DMS53 treated with DMSO at 0.1 percent for 48 hours (cell line): ENCODE measurements around the gene DEXI.

Experiments used
- DNase-seq: peaks from one replicate; lab custom pipeline; 2025; ENCODE audit not compliant: unreplicated experiment; lab: John Stamatoyannopoulos, UW

Gene DEXI

GRCh38 chr16:10942352-10943063 lies at the start of gene DEXI:
Gene DEXI (minus strand): TSS chr16:10942468. CDS start chr16:10942005, 463 bp downstream.
- DNase-seq = peak; percentile 65

- no peak for DNase-seq
Observed at GRCh38 chr16:10990378-10990777, 48.1 kb upstream of the DEXI start.

GRCh38 chr16:10989559-10989958 lies 47.3 kb upstream of the DEXI start:
- DNase-seq = no peak

- no peak for DNase-seq
Observed at GRCh38 chr16:10988879-10989278, 46.6 kb upstream of the DEXI start.

- DNase-seq = no peak
Observed at GRCh38 chr16:10988164-10988803, 46.0 kb upstream of the DEXI start.

GRCh38 chr16:10987361-10988163 lies 45.3 kb upstream of the DEXI start:
- DNase-seq = no peak

- DNase-seq = no peak
Observed at GRCh38 chr16:10984509-10984908, 42.2 kb upstream of the DEXI start.

- no peak for DNase-seq
Observed at GRCh38 chr16:10983159-10983558, 40.9 kb upstream of the DEXI start.

- no peak for DNase-seq
Observed at GRCh38 chr16:10982465-10983150, 40.3 kb upstream of the DEXI start.

GRCh38 chr16:10981697-10982216 lies 39.5 kb upstream of the DEXI start:
- peak; percentile 0 for DNase-seq

GRCh38 chr16:10980813-10981212 lies 38.5 kb upstream of the DEXI start:
- DNase-seq = no peak

GRCh38 chr16:10979717-10980601 lies 37.7 kb upstream of the DEXI start:
- no peak for DNase-seq

GRCh38 chr16:10978871-10979446 lies 36.7 kb upstream of the DEXI start:
- no peak for DNase-seq

GRCh38 chr16:10978124-10978523 lies 35.9 kb upstream of the DEXI start:
- no peak for DNase-seq

- DNase-seq = no peak
Observed at GRCh38 chr16:10976634-10977033, 34.4 kb upstream of the DEXI start.

- no peak for DNase-seq
Observed at GRCh38 chr16:10972819-10973464, 30.7 kb upstream of the DEXI start.

- DNase-seq = no peak
Observed at GRCh38 chr16:10972108-10972818, 30.0 kb upstream of the DEXI start.

GRCh38 chr16:10971560-10971961 lies 29.3 kb upstream of the DEXI start:
- peak; percentile 16 for DNase-seq

GRCh38 chr16:10970065-10970464 lies 27.8 kb upstream of the DEXI start:
- no peak for DNase-seq
